GM23338 (cell line): Measurements from ENCODE around the gene MTREX. TPM values are rescaled to one million over a fixed set of nuclear protein-coding genes. Genes with fewer than 3 reads are reported as not detected.

ENCODE experiments used
- ETS1 ChIP-seq: IDR thresholded peaks from 2 replicates; pipeline ENCODE4 v1.6.1; 2016; ENCODE audit warnings: antibody characterized with exemption
- EZH2 ChIP-seq: fragments of 200-600 bp; sonication (generic); IDR thresholded peaks from one replicate; pipeline ENCODE4 v1.8.0; 2017; ENCODE audit warnings: antibody characterized with exemption, mild to moderate bottlenecking, low read depth; ENCODE audit not compliant: unreplicated experiment
- EZH2phosphoT487 ChIP-seq: fragments of 200-600 bp; sonication (generic); IDR thresholded peaks from one replicate; pipeline ENCODE4 v1.8.1; 2018; ENCODE audit warnings: antibody characterized with exemption; ENCODE audit not compliant: unreplicated experiment
- POLR2AphosphoS5 ChIP-seq: IDR thresholded peaks from 2 replicates; pipeline ENCODE4 v1.6.1; 2016; ENCODE audit warnings: antibody characterized with exemption, low read depth
- ZNF114 ChIP-seq: fragments of 250-450 bp; sonication (Bioruptor Pico); IDR thresholded peaks from 2 replicates; pipeline ENCODE4 v1.5.0; 2020; ENCODE audit warnings: mild to moderate bottlenecking, moderate library complexity
- ZNF331 ChIP-seq: fragments of 250-450 bp; sonication (Bioruptor Pico); IDR thresholded peaks from 2 replicates; pipeline ENCODE4 v1.5.0; 2020; ENCODE audit warnings: low read depth, mild to moderate bottlenecking, moderate library complexity
- polyA plus RNA-seq: library from polyadenylated mRNA; unstranded; fragments of >200 nt; fragmentation: Nextera tagmentation; extraction: Ambion mirVana; gene quantifications from 2 replicates; pipeline ENCODE4 v1.2.1, GENCODE V29; 2016
- total RNA-seq: library from RNA; depleted of rRNA; stranded (reverse); fragments of >200 nt; shearing (Covaris generic); gene quantifications from 2 replicates; pipeline ENCODE4 v1.2.3, GENCODE V29; 2014
- TF ChIP-seq, protein P1 (sequence below): fragments of 250-450 bp; sonication (Bioruptor Pico); IDR thresholded peaks from 2 replicates; pipeline ENCODE4 v1.5.0; 2020; ENCODE audit warnings: mild to moderate bottlenecking, moderate library complexity
- TF ChIP-seq, protein P2 (sequence below), 2 experiments: fragments of 200-600 bp in 1 of 2; sonication (generic) in 1 of 2; conservative IDR thresholded peaks; 2 replicates each; pipeline versions ENCODE4 v1.5.1 to v1.6.1; 2016 to 2017; ENCODE audit warnings: antibody characterized with exemption in 2 of 2, low read depth in 2 of 2, mild to moderate bottlenecking in 2 of 2, moderate library complexity in 1 of 2

MTREX gene
- total and polyA plus RNA-seq, 2 experiments from 2014 or later: 47.5 to 94.9 TPM

DNA sequence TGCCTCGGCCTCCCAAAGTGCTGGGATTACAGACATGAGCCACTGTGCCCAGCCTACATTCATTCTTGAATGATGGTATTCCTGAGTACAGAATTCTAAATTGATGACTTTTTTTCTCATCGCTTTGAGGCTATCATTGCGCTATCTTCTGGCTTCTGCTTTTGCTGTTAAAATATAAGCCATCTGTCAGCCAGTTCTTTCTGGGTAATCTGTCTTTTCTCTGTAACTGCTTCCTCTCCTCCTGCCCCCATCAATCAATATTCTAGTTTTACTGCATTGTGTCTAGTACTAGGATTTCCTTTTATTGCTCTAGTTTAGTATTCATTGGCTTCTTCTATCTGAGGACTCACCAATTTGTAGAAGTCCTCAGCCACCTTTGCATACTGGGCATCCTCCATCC is 138.0 kb downstream of the MTREX start (continued):
- TF ChIP-seq, protein P1, sequence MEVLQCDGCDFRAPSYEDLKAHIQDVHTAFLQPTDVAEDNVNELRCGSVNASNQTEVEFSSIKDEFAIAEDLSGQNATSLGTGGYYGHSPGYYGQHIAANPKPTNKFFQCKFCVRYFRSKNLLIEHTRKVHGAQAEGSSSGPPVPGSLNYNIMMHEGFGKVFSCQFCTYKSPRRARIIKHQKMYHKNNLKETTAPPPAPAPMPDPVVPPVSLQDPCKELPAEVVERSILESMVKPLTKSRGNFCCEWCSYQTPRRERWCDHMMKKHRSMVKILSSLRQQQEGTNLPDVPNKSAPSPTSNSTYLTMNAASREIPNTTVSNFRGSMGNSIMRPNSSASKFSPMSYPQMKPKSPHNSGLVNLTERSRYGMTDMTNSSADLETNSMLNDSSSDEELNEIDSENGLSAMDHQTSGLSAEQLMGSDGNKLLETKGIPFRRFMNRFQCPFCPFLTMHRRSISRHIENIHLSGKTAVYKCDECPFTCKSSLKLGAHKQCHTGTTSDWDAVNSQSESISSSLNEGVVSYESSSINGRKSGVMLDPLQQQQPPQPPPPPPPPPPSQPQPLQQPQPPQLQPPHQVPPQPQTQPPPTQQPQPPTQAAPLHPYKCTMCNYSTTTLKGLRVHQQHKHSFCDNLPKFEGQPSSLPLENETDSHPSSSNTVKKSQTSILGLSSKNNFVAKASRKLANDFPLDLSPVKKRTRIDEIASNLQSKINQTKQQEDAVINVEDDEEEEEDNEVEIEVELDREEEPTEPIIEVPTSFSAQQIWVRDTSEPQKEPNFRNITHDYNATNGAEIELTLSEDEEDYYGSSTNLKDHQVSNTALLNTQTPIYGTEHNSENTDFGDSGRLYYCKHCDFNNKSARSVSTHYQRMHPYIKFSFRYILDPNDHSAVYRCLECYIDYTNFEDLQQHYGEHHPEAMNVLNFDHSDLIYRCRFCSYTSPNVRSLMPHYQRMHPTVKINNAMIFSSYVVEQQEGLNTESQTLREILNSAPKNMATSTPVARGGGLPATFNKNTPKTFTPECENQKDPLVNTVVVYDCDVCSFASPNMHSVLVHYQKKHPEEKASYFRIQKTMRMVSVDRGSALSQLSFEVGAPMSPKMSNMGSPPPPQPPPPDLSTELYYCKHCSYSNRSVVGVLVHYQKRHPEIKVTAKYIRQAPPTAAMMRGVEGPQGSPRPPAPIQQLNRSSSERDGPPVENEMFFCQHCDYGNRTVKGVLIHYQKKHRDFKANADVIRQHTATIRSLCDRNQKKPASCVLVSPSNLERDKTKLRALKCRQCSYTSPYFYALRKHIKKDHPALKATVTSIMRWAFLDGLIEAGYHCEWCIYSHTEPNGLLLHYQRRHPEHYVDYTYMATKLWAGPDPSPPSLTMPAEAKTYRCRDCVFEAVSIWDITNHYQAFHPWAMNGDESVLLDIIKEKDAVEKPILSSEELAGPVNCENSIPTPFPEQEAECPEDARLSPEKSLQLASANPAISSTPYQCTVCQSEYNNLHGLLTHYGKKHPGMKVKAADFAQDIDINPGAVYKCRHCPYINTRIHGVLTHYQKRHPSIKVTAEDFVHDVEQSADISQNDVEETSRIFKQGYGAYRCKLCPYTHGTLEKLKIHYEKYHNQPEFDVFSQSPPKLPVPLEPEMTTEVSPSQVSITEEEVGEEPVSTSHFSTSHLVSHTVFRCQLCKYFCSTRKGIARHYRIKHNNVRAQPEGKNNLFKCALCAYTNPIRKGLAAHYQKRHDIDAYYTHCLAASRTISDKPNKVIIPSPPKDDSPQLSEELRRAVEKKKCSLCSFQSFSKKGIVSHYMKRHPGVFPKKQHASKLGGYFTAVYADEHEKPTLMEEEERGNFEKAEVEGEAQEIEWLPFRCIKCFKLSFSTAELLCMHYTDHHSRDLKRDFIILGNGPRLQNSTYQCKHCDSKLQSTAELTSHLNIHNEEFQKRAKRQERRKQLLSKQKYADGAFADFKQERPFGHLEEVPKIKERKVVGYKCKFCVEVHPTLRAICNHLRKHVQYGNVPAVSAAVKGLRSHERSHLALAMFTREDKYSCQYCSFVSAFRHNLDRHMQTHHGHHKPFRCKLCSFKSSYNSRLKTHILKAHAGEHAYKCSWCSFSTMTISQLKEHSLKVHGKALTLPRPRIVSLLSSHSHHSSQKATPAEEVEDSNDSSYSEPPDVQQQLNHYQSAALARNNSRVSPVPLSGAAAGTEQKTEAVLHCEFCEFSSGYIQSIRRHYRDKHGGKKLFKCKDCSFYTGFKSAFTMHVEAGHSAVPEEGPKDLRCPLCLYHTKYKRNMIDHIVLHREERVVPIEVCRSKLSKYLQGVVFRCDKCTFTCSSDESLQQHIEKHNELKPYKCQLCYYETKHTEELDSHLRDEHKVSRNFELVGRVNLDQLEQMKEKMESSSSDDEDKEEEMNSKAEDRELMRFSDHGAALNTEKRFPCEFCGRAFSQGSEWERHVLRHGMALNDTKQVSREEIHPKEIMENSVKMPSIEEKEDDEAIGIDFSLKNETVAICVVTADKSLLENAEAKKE: no peak
- TF ChIP-seq ZNF114 (CRISPR knock-in tag) (no peak), EZH2phosphoT487 (no peak), EZH2 (no peak), POLR2AphosphoS5 (no peak), ETS1 (no peak), ZNF331 (no peak)
- TF ChIP-seq, protein P2, sequence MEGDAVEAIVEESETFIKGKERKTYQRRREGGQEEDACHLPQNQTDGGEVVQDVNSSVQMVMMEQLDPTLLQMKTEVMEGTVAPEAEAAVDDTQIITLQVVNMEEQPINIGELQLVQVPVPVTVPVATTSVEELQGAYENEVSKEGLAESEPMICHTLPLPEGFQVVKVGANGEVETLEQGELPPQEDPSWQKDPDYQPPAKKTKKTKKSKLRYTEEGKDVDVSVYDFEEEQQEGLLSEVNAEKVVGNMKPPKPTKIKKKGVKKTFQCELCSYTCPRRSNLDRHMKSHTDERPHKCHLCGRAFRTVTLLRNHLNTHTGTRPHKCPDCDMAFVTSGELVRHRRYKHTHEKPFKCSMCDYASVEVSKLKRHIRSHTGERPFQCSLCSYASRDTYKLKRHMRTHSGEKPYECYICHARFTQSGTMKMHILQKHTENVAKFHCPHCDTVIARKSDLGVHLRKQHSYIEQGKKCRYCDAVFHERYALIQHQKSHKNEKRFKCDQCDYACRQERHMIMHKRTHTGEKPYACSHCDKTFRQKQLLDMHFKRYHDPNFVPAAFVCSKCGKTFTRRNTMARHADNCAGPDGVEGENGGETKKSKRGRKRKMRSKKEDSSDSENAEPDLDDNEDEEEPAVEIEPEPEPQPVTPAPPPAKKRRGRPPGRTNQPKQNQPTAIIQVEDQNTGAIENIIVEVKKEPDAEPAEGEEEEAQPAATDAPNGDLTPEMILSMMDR (conservative IDR thresholded peaks at IDR 0.05; ENCODE audit: low read depth in 2 of 2): no peak
